Caki2 (cell line): Measurements from ENCODE around the gene CNPY1. TPM values are rescaled to one million over a fixed set of nuclear protein-coding genes. Genes with fewer than 3 reads are reported as not detected.

Source experiments
- DNase-seq: peaks from one replicate; pipeline ENCODE4 v3.0.0-alpha.2; 2015; ENCODE audit warnings: low read depth
- in situ Hi-C: cut with HindIII; loops from 2 replicates; pipeline ENCODE4 v1.10.0; 2016; ENCODE audit warnings: low sequenced_read_pairs, low pct_unique_long_range_greater_than_20kb, mixed read lengths
- total RNA-seq: library from RNA; depleted of rRNA; stranded (reverse); fragments of >200 nt; shearing (Covaris generic); gene quantifications from 2 replicates; pipeline ENCODE4 v1.2.3, GENCODE V29; 2014; ENCODE audit warnings: low replicate concordance

Gene CNPY1
- total RNA-seq, 1 experiment from 2014 or later, result not detected

DNA sequence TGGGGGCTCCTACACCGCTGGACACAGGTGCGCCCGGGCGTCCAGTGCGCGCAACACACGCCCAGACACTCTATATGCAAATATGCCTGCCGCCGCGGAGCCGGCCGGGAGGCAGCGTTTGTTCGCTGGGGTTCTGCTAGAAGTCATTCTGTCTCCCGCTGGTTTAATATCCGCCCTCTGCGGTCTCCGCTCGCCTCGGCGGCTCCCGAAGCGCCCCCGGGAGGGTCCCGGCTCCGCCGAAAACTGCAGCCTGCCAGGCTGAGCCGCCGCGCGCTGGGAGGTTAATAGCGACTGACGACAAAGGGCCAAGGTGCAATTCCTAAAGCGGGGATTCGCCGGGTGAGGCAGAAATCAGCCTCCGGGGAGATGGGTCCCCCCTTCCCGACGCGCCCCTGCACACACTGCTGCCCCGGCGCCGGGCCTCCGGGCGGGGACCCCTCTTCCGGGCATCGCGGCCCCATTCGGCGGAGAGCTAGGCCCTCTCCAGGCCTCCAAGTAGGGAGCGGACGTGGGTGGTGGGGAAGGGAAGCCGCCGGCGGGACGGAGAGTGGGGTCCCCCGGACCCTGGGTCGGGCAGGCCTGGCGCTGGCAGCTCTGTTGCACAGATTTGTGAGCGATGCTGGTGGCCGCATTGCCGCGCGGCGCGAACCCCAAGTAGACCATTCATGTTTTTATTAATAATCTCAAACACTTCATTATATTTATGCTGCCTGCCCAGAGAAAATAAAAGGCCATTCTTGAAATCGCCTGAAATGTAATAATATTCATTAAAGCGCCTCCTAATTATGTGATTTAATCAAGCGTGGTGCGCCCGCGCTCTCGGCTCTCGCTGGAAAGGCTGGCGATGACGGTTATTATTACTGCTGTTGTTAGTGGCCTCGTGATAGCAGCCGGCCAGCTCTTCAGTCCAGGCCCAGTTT, 79.3 kb downstream of the CNPY1 start:
- in situ Hi-C loops, result no loop called here
- no peak for DNase-seq

- in situ Hi-C loops, result no loop called here
- no peak for DNase-seq
Measured at GRCh38 chr7:155466142-155466813, 80.1 kb downstream of the CNPY1 start.

DNA sequence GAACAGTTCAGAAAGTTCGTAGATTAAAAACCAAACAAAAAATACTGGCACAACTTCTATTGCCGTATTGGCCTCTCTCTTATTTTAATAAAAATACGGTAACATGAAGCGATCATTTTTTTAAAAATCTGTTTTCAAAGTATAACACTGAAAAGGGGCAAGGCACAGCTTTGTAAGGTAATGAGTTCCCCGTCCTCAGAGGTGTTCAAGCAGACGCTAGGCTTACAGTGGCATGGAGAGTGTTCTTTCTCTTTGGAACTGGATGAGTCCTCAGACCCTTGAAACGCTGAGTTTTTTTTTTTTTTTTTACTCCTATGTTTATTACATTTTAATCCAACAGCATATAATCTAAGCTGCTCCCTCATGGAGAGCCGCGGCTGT, 80.6 kb downstream of the CNPY1 start:
- in situ Hi-C loops, result no loop called here
- no peak for DNase-seq

- in situ Hi-C loops, result no loop called here
- DNase-seq, result no peak
Measured at GRCh38 chr7:155464948-155465739, 81.2 kb downstream of the CNPY1 start.

GRCh38 chr7:155464183-155464582, 82.2 kb downstream of the CNPY1 start:
- DNase-seq, result no peak
- in situ Hi-C loops, result no loop called here

- DNase-seq, result no peak
- in situ Hi-C loops, result no loop called here
Measured at GRCh38 chr7:155463114-155463811, 83.1 kb downstream of the CNPY1 start.

DNA sequence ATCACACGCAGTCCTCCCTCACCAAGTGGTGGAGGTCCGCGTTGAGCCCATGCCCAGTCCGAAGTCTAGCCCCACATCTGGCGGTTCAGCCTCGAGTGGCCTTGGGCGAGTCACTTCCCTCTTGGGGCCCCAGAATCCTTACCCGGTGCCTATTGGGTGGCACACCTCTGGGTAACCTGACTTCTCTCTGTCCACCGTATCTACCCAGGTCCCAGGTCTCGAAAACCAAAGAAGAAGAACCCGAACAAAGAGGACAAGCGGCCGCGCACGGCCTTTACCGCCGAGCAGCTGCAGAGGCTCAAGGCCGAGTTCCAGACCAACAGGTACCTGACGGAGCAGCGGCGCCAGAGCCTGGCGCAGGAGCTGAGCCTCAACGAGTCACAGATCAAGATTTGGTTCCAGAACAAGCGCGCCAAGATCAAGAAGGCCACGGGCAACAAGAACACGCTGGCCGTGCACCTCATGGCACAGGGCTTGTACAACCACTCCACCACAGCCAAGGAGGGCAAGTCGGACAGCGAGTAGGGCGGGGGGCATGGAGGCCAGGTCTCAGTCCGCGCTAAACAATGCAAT, 84.1 kb downstream of the CNPY1 start:
- in situ Hi-C loops, result no loop called here
- no peak for DNase-seq

GRCh38 chr7:155461631-155462030, 84.7 kb downstream of the CNPY1 start:
- no peak for DNase-seq
- in situ Hi-C loops, result no loop called here

GRCh38 chr7:155460926-155461613, 85.3 kb downstream of the CNPY1 start:
- in situ Hi-C loops, result no loop called here
- no peak for DNase-seq

DNA sequence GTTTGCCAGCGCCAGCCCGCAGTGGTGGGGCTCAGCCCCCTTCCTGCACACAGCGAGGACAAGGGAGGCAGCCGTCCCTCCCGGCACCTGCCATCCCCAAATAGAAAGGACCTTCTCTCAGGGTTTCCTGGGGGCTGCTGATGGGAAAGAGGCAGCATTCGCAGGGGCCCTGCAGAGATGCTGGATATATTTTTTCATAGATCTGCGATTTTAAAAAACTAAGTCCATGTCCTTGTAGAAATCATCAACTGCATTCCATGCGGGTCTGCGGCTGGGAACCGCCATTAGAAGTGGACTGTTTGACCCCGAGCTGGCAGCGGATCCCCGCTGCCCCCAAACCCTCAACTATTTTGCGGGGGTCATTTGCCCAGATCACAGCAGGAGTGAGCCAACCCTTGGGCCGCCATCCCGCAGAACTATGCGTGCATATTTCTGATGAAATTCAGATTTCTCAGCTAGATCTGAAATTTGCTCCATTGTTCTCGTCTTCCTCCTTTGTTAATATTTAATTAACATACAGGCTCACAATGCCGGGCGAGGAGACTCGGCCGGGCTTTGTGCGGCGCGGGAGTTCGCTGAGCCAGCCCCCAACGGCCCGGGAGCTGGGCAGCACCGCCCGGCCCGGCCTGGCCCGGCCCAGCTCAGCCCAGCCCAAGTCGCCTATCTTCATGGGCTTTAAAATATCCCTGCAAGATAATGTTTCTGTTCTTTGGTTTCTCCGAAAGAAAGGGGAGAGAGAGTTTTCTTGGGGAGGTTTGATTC, 86.5 kb downstream of the CNPY1 start:
- in situ Hi-C loops, result no loop called here
- DNase-seq, result no peak

DNA sequence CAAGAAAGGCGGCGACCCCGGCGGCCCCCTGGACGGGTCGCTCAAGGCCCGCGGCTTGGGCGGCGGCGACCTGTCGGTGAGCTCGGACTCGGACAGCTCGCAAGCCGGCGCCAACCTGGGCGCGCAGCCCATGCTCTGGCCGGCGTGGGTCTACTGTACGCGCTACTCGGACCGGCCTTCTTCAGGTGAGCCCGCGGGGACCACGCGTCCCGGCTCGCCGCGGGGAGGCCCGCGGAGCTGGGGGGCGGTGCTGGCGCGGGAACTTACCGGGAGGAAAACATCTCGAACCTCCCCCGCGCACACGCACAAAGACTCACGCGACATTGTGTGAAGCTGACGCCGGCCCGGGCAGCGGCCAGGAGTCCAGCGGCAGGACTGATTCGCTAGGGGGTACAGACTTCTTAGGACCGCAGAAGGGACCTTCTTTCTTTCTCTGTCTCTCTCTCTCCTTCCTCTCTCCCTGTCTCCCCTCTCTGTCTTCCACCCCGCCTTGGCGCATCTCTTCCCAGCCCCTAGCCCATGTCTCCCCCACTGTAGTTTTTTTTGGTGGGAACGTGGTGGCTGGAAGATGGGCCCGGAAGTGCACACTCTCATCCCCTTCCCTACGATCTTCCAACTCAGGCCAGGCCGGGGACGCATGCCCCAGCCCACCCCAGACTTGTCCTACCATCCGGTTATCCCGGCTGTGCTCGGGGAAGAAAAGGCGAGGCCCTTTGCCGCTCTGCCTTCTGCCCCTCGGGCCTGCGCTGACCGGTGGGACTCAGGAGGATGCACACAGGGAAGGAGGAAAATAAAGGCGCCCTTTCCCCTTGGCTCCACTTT, 87.3 kb downstream of the CNPY1 start:
- no peak for DNase-seq
- in situ Hi-C loops, result no loop called here

DNA sequence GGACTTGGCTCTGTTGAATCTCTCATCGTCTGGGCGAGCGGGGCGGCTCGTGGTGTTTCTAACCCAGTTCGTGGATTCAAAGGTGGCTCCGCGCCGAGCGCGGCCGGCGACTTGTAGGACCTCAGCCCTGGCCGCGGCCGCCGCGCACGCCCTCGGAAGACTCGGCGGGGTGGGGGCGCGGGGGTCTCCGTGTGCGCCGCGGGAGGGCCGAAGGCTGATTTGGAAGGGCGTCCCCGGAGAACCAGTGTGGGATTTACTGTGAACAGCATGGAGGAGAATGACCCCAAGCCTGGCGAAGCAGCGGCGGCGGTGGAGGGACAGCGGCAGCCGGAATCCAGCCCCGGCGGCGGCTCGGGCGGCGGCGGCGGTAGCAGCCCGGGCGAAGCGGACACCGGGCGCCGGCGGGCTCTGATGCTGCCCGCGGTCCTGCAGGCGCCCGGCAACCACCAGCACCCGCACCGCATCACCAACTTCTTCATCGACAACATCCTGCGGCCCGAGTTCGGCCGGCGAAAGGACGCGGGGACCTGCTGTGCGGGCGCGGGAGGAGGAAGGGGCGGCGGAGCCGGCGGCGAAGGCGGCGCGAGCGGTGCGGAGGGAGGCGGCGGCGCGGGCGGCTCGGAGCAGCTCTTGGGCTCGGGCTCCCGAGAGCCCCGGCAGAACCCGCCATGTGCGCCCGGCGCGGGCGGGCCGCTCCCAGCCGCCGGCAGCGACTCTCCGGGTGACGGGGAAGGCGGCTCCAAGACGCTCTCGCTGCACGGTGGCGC, 88.1 kb downstream of the CNPY1 start, which contains the start of gene EN2:
Gene EN2, plus strand, starts transcription at position 19 of the 767 bp plus-strand sequence. Its CDS starts 249 bp downstream, at position 268.
- in situ Hi-C loops, result no loop called here

GRCh38 chr7:155457544-155458110, 88.7 kb downstream of the CNPY1 start:
- in situ Hi-C loops, result no loop called here
- no peak for DNase-seq

More for the DNA sequence above, 88.1 kb downstream of the CNPY1 start, which contains the start of gene EN2:
- peak; percentile 23 for DNase-seq

GRCh38 chr7:155456738-155457543, 89.4 kb downstream of the CNPY1 start:
- peak; percentile 77 for DNase-seq
- in situ Hi-C loops, result no loop called here
